OCI-LY7 (cell line): ENCODE results near the gene ANAPC10.

Experiments
- CTCF ChIP-seq: fragments of 200-600 bp; sonication (generic); conservative IDR thresholded peaks from 2 replicates; pipeline ENCODE4 v1.5.1; 2014; ENCODE audit warnings: mild to moderate bottlenecking, antibody characterized with exemption, low read length, moderate library complexity, mixed read lengths
- EZH2phosphoT487 ChIP-seq: fragments of 200-600 bp; sonication (generic); IDR thresholded peaks from 2 replicates; pipeline ENCODE4 v1.6.1; 2018; ENCODE audit warnings: low read depth, borderline replicate concordance, mild to moderate bottlenecking, mixed run types, antibody characterized with exemption, low read length, moderate library complexity, mixed read lengths

GRCh38 chr4:144985014-144985413 is 113.0 kb downstream of the ANAPC10 start:
- TF ChIP-seq CTCF, result no peak
- no peak for TF ChIP-seq EZH2phosphoT487
